ENCODE measurements around the gene KRTAP12-4. TPM values are rescaled to one million over a fixed set of nuclear protein-coding genes. Genes with fewer than 3 reads are reported as not detected.
A peak's percentile ranks its signal among the peaks of the same experiment; 100 is the strongest.

Gene KRTAP12-4
- total and polyA plus RNA-seq, 2 donors from 2014 or later, result not detected

DNA sequence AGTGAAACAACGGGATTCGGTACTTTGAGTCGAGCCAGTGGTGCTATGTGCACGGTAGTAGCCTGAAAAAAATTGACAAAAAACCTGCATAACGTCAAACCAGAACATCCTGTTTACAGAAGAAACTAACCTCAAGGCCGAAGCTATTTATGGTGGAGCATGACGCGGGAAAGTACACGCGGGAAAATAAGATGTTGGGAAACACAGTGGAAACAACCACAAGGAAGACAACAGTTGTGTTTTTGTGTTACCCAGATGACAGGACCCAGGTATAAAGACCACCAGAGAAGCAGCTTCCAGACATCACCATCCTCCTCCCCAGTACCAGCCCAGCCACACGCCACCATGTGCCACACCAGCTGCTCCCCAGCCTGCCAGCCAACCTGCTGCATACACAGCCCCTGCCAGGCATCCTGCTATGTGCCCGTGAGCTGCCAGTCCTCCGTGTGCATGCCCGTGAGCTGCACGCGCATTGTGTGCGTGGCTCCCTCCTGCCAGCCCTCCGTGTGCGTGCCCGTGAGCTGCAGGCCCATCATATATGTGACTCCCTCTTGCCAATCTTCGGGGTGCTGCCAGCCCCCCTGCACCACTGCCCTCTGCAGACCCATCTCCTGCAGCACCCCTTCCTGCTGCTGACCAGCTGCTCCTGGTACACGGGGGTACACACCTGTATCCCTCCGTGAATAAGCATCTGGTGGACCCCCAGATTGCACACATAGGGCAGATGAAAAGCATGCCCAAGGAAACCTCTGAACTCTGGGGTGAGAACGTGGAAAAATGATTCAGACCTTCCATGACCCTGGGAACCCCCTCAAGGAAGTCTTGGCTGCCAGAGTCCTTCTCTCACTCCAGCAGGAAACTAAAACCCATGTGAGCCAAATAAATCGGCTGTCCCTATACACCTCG, 3.4 kb upstream of the KRTAP12-4 start, which contains the start of gene KRTAP12-3:
TSS of gene KRTAP12-3 (plus strand) at position 298 of the 906 bp plus-strand sequence. CDS start at position 346, 48 bp downstream.
- H3K27ac ChIP-seq (ENCODE audit: low read depth in 2 of 2, low read length in 2 of 2), result no peak within 1 kb of the TSS
- FAIRE-seq (no peak), DNase-seq (peak in 1 of 5 donors; percentile 65)
- H3K27me3 ChIP-seq (ENCODE audit: control insufficient read depth, insufficient read depth, low read length), result no peaks in the 10 kb centered on the region
- intact Hi-C loops (cut with DNase I), result no loop called here
- H3K4me1 ChIP-seq (ENCODE audit: control insufficient read depth in 2 of 3, insufficient read depth in 2 of 3, low read depth in 1 of 3, low read length in 3 of 3), result no peaks in the 10 kb centered on the region
- H3K9me3 ChIP-seq (ENCODE audit: control insufficient read depth in 2 of 3, insufficient read depth in 1 of 3, low read length in 3 of 3), result peaks cover 0 to 11% (median 4%) of the 10 kb centered on the region in 3 donors
- H3K9ac ChIP-seq (ENCODE audit: low read length in 3 of 3), result no peak within 1 kb of the TSS
- H3K4me3 ChIP-seq (ENCODE audit: low read length in 3 of 3), result no peak within 1 kb of the TSS
- TF ChIP-seq, protein P1, sequence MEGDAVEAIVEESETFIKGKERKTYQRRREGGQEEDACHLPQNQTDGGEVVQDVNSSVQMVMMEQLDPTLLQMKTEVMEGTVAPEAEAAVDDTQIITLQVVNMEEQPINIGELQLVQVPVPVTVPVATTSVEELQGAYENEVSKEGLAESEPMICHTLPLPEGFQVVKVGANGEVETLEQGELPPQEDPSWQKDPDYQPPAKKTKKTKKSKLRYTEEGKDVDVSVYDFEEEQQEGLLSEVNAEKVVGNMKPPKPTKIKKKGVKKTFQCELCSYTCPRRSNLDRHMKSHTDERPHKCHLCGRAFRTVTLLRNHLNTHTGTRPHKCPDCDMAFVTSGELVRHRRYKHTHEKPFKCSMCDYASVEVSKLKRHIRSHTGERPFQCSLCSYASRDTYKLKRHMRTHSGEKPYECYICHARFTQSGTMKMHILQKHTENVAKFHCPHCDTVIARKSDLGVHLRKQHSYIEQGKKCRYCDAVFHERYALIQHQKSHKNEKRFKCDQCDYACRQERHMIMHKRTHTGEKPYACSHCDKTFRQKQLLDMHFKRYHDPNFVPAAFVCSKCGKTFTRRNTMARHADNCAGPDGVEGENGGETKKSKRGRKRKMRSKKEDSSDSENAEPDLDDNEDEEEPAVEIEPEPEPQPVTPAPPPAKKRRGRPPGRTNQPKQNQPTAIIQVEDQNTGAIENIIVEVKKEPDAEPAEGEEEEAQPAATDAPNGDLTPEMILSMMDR (IDR thresholded peaks at IDR 0.05; ENCODE audit: borderline replicate concordance, extremely low read depth, insufficient read depth), result no peak
- H3K36me3 ChIP-seq (ENCODE audit: control insufficient read depth in 2 of 3, insufficient read depth in 3 of 3, low read length in 3 of 3), result no peaks in the 10 kb centered on the region

DNA sequence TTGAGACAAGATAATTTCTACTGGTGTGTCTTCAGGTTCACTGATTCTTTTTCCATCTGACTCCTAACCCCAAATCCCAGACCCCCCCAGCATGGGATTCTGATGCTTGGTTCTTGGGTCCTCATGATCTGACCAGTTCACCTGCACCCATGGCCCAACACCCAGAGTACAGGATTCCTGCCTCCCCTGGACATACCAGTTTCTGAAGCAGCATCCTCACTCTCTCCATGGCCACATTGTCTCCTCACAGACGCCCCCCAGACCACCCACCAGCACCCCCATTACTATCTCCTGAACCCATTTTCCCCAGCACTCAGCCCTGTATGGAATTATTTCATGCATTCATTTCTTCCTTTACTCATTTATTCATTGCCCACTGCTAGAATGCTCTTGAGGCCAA, 2.4 kb upstream of the KRTAP12-4 start:
- H3K4me1 ChIP-seq (ENCODE audit: control insufficient read depth in 2 of 3, insufficient read depth in 2 of 3, low read depth in 1 of 3, low read length in 3 of 3), result no peaks in the 10 kb centered on the region
- TF ChIP-seq, protein P1 (IDR thresholded peaks at IDR 0.05; ENCODE audit: borderline replicate concordance, extremely low read depth, insufficient read depth), result no peak
- H3K27ac ChIP-seq (ENCODE audit: low read depth in 2 of 2, low read length in 2 of 2), result no peak overlapping the region
- no peaks in the 10 kb centered on the region for H3K27me3 ChIP-seq (ENCODE audit: control insufficient read depth, insufficient read depth, low read length)
- H3K9ac ChIP-seq (ENCODE audit: low read length in 3 of 3), result no peak overlapping the region
- peaks cover 0 to 11% (median 4%) of the 10 kb centered on the region in 3 donors for H3K9me3 ChIP-seq (ENCODE audit: control insufficient read depth in 2 of 3, insufficient read depth in 1 of 3, low read length in 3 of 3)
- DNase-seq (no peak), FAIRE-seq (no peak)
- intact Hi-C loops (cut with DNase I), result no loop called here
- H3K36me3 ChIP-seq (ENCODE audit: control insufficient read depth in 2 of 3, insufficient read depth in 3 of 3, low read length in 3 of 3), result no peaks in the 10 kb centered on the region
- H3K4me3 ChIP-seq (ENCODE audit: low read length in 3 of 3), result no peak overlapping the region

DNA sequence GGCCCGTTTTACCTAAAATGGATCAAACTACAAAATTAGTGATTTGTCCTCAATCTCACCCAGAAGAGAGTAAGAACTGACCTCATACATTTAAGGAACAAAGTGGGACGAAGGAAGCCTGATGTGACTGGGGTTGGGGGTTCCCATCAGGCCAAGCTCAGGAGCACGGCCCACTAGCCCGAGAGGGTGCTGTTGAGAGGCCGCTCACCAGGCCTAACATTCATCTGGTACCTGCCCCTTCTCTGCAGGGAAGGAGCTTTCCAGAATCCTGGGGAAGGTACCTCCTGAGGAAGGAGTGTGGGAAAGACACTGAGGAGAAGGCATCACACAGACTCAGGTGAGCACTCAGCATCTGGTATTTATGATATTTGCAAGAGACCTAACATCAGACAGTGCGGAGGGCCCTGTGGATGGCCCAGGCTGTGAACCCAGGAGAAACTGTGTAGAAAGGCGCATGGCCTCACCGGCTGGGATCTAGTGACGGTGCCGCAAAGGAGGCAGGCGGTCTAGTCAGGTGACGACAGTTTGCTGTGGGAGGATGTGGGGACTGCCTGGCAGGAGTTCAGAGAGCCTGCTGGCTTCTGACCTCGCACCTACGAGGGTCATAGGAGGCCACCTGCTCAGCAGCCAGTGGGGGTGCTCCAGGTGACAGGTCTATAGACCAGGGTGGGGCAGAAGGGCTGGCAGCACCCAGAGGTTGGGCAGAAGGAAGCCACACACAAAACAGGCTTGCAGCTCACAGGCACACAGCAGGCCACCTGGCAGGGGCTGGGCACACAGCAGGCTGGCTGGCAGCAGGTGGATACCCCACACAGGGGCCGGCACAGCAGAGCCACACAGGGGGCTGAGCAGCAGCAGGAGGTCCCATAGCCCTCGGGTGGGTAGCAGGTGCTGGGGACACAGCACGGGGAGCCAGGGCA, 543 bp downstream of the KRTAP12-4 start:
- no peaks in the 10 kb centered on the region for H3K27me3 ChIP-seq (ENCODE audit: control insufficient read depth, insufficient read depth, low read length)
- no peaks in the 10 kb centered on the region for H3K4me1 ChIP-seq (ENCODE audit: control insufficient read depth in 2 of 3, insufficient read depth in 2 of 3, low read depth in 1 of 3, low read length in 3 of 3)
- intact Hi-C loops (cut with DNase I), result no loop called here
- peaks cover 0 to 11% (median 4%) of the 10 kb centered on the region in 3 donors for H3K9me3 ChIP-seq (ENCODE audit: control insufficient read depth in 2 of 3, insufficient read depth in 1 of 3, low read length in 3 of 3)
- no peaks in the 10 kb centered on the region for H3K36me3 ChIP-seq (ENCODE audit: control insufficient read depth in 2 of 3, insufficient read depth in 3 of 3, low read length in 3 of 3)
- TF ChIP-seq, protein P1 (IDR thresholded peaks at IDR 0.05; ENCODE audit: borderline replicate concordance, extremely low read depth, insufficient read depth), result no peak
- no peak overlapping the region for H3K4me3 ChIP-seq (ENCODE audit: low read length in 3 of 3)
- H3K27ac ChIP-seq (ENCODE audit: low read depth in 2 of 2, low read length in 2 of 2), result no peak overlapping the region
- DNase-seq (peak in 1 of 5 donors; percentile 76), FAIRE-seq (no peak)
- H3K9ac ChIP-seq (ENCODE audit: low read length in 3 of 3), result no peak overlapping the region

All from kidney (tissue), 14 donors.